CD4-positive, alpha-beta memory T cell (primary cell): Measurements from ENCODE around the gene TMEM190. TPM values are rescaled to one million over a fixed set of nuclear protein-coding genes. Genes with fewer than 3 reads are reported as not detected.

Experiments
- CTCF ChIA-PET: fragments of 350-600 bp; sonication (Branson Sonifier 250); formaldehyde crosslinking; loops from one replicate; lab custom pipeline; 2021; ENCODE audit warnings: inconsistent platforms; ENCODE audit not compliant: partially characterized antibody; lab: Charles Lee
- POLR2A ChIA-PET: fragments of 350-600 bp; sonication (Branson Sonifier 250); formaldehyde crosslinking; loops from one replicate; lab custom pipeline; 2021; ENCODE audit not compliant: partially characterized antibody; lab: Charles Lee
- DNase-seq, 5 donors: peaks; one replicate each; pipeline versions ENCODE4 v3.0.0 to v3.0.0-alpha.2; 2020 to 2022; ENCODE audit warnings: mixed read lengths in 1 of 5
- H3K27ac ChIP-seq: one replicate; pipeline ENCODE4 v1.7.0; 2013; ENCODE audit warnings: low read depth, low read length
- H3K27me3 ChIP-seq: 2 replicates; pipeline ENCODE4 v1.7.0; 2013; ENCODE audit warnings: mild to moderate bottlenecking, low read length, moderate library complexity; ENCODE audit not compliant: insufficient read depth
- H3K36me3 ChIP-seq: 2 replicates; pipeline ENCODE4 v1.7.0; 2013; ENCODE audit warnings: mild to moderate bottlenecking, low read length, moderate library complexity; ENCODE audit not compliant: insufficient read depth
- H3K4me1 ChIP-seq: 2 replicates; pipeline ENCODE4 v1.7.0; 2013; ENCODE audit warnings: mild to moderate bottlenecking, low read length, moderate library complexity; ENCODE audit not compliant: insufficient read depth
- H3K4me3 ChIP-seq, 2 donors: one replicate each; pipeline ENCODE4 v1.7.0; 2013; ENCODE audit warnings: low read length in 2 of 2, mild to moderate bottlenecking in 1 of 2
- H3K9me3 ChIP-seq, 2 donors: one replicate each; pipeline ENCODE4 v1.7.0; 2013; ENCODE audit warnings: low read length in 2 of 2, control low read depth in 1 of 2; ENCODE audit not compliant: control insufficient read depth in 1 of 2
- H3K27ac Mint-ChIP-seq, 7 donors: one replicate each; pipeline ENCODE4 v1.8.0; 2020 to 2021; ENCODE audit warnings: mixed read lengths in 7 of 7, mild to moderate bottlenecking in 6 of 7, inconsistent platforms in 3 of 7, moderate library complexity in 3 of 7
- H3K27me3 Mint-ChIP-seq, 2 donors: one replicate each; pipeline ENCODE4 v1.8.0; 2020 to 2021; ENCODE audit warnings: mixed read lengths in 2 of 2
- H3K36me3 Mint-ChIP-seq, 2 donors: one replicate each; pipeline ENCODE4 v1.8.0; 2020 to 2021; ENCODE audit warnings: mixed read lengths in 2 of 2, inconsistent platforms in 1 of 2, mild to moderate bottlenecking in 1 of 2
- H3K4me1 Mint-ChIP-seq, 4 donors: one replicate each; pipeline ENCODE4 v1.8.0; 2020 to 2021; ENCODE audit warnings: mixed read lengths in 4 of 4, mild to moderate bottlenecking in 1 of 4
- H3K4me3 Mint-ChIP-seq, 8 donors: one replicate each; pipeline ENCODE4 v1.8.0; 2020 to 2021; ENCODE audit warnings: mixed read lengths in 8 of 8, mild to moderate bottlenecking in 7 of 8, moderate library complexity in 6 of 8, inconsistent platforms in 3 of 8
- H3K9me3 Mint-ChIP-seq, 8 donors: one replicate each; pipeline ENCODE4 v1.8.0; 2020 to 2021; ENCODE audit warnings: mixed read lengths in 8 of 8, mild to moderate bottlenecking in 5 of 8, inconsistent platforms in 3 of 8, moderate library complexity in 1 of 8
- intact Hi-C: fragments of 100-400 bp; cut with micrococcal nuclease; formaldehyde crosslinking; loops from one replicate; pipeline ENCODE4 v1.15.1; 2023
- polyA plus RNA-seq, 2 donors: library from polyadenylated mRNA; unstranded; fragments of 300-500 nt; fragmentation: Illumina TruSeq; gene quantifications; one replicate each; pipeline ENCODE4 v1.2.3, GENCODE V29; 2021
- total RNA-seq, 2 experiments: library from RNA; stranded (reverse); gene quantifications; one replicate each; pipeline ENCODE4 v1.2.3, GENCODE V29; 2021

The TMEM190 gene
- total and polyA plus RNA-seq, 4 experiments from 2014 or later, result not detected

DNA sequence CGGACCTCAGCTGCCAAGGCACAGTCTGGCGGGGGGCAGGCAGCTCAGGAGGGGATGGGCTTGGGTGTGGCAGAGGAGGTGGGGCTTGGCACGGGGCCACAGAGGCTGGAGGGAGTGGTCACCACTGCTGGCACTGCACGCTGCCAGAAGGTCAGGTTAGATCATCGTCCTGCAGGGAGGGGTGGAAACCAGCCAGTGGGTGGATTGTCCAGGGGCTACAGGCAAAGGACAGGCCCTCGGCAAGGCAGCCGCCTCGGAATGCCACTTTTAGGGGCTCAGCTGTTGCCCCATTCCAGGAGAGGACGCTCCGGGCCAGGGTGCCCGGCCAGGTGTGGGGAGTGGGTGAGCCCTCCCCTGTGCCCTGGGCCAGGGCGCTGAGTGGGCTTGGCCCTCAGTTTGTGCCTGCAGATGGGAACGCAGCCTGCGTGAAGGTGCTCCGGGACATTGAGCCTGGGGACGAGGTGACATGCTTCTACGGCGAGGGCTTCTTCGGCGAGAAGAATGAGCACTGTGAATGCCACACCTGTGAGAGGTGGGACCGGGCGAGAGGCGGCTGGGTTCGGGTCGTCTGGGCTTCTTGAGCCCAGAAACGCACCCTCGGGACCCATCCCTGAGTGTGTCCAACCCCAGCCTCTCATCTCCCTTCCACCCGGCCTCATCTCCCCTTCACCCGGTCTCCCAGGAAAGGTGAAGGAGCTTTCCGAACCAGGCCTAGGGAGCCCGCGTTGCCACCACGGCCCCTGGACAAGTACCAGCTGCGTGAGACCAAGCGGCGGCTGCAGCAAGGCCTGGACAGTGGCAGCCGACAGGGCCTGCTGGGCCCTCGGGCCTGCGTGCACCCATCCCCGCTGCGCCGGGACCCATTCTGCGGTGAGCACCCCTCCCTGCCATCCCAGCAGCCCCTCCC is 30.6 kb upstream of the TMEM190 start:
- Mint-ChIP-seq H3K27ac (no peak overlapping the region), H3K4me1 (peaks cover 2 to 9% (median 4%) of the 10 kb centered on the region in 4 donors), H3K36me3 (peaks cover 4 to 7% of the 10 kb centered on the region in 2 donors), H3K4me3 (no peak overlapping the region), H3K9me3 (no peaks in the 10 kb centered on the region), H3K27me3 (peaks cover 1 to 5% of the 10 kb centered on the region in 2 donors)
- H3K27ac ChIP-seq, result no peak overlapping the region
- intact Hi-C loops, result no loop called here
- H3K4me3 ChIP-seq, result no peak overlapping the region
- ChIA-PET POLR2A (no interaction called here), CTCF (no interaction called here)
- H3K36me3 ChIP-seq, result peaks cover 3% of the 10 kb centered on the region
- H3K9me3 ChIP-seq, result no peaks in the 10 kb centered on the region
- H3K4me1 ChIP-seq, result peaks cover 7% of the 10 kb centered on the region
- no peak for DNase-seq
- H3K27me3 ChIP-seq, result peaks cover 4% of the 10 kb centered on the region

DNA sequence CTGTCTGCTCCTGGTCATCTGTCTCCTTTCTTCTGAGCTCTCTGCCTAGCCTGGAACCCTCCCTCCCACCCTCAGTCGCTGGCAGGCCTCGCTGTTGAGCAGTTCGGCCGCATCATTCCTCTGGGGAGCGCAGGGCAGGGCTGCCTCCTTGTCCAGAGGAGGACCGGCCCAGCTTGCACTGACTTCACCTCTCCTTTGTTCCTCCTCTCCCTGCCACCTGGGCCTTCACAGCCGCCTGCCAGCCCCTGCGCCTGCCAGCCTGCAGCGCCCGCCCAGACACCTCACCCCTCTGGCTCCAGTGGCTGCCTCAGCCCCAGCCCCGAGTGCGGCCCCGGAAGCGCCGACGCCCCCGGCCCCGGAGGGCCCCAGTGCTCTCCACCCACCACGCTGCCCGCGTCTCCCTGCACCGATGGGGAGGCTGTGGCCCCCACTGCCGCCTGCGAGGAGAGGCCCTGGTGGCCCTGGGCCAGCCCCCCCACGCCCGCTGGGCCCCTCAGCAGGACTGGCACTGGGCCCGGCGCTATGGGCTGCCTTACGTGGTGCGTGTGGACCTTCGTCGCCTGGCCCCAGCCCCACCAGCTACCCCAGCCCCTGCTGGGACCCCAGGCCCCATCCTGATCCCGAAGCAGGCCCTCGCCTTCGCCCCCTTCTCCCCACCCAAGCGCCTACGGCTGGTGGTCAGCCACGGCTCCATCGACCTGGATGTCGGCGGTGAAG is 29.7 kb upstream of the TMEM190 start:
- H3K4me1 Mint-ChIP-seq, result peaks cover 0 to 8% (median 0%) of the 10 kb centered on the region in 4 donors
- H3K27ac ChIP-seq, result no peak overlapping the region
- peaks cover 7% of the 10 kb centered on the region for H3K27me3 ChIP-seq
- H3K4me3 Mint-ChIP-seq, result no peak overlapping the region
- H3K27ac Mint-ChIP-seq, result no peak overlapping the region
- ChIA-PET POLR2A (interaction anchor here (1.8 to 3.1 kb wide), 2 partner anchors 8 to 60 kb away, joined by 3 to 10 read pairs; partner anchors contain the start of gene KMT5C), CTCF (interaction anchor here (1.0 kb wide), 1 partner anchor 8 kb away, joined by 3 read pairs; no protein-coding TSS in a partner anchor)
- peaks cover 9 to 13% of the 10 kb centered on the region in 2 donors for H3K27me3 Mint-ChIP-seq
- no peaks in the 10 kb centered on the region for H3K9me3 Mint-ChIP-seq
- no peak for DNase-seq
- peaks cover 3% of the 10 kb centered on the region for H3K36me3 ChIP-seq
- H3K4me1 ChIP-seq, result no peaks in the 10 kb centered on the region
- H3K9me3 ChIP-seq, result no peaks in the 10 kb centered on the region
- H3K4me3 ChIP-seq, result no peak overlapping the region
- intact Hi-C loops, result no loop called here
- H3K36me3 Mint-ChIP-seq, result peaks cover 4 to 7% of the 10 kb centered on the region in 2 donors

DNA sequence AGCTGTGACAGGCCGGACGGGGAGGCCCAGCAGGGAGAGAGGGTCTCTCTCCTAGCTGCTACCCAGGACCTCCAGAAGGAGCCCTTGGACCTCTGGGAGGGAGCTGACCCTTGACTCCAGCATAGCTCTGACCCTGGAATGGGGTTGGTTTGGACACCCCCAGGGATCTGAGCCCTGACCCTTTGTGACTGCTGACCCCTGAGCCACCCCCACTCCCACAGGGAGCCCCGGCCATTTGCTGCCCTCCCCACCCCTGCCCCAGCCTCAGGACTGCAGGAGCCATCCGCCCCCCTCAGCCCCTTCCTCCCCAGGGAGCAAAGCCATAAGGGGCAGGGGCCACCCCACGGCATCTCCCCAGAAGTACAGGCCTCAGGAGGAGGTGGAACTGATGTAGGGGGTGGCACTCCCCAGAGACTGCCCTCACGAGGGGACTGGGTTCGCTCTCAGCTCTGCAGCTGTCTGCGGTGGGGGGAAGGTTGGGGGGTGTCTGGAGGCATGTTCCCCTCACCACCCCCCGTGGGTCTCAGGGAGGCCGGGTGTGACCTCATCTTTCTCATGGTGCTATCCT is 29.1 kb upstream of the TMEM190 start:
- H3K27ac Mint-ChIP-seq, result peak overlapping the region in 2 of 7 donors; percentile 70 to 75
- H3K9me3 Mint-ChIP-seq, result no peaks in the 10 kb centered on the region
- intact Hi-C loops, result no loop called here
- H3K4me1 Mint-ChIP-seq, result peaks cover 0 to 15% (median under 1%) of the 10 kb centered on the region in 4 donors
- Histone ChIP-seq H3K4me3 (no peak overlapping the region), H3K4me1 (no peaks in the 10 kb centered on the region), H3K36me3 (peaks cover 3% of the 10 kb centered on the region), H3K9me3 (no peaks in the 10 kb centered on the region), H3K27me3 (peaks cover 14% of the 10 kb centered on the region), H3K27ac (no peak overlapping the region)
- ChIA-PET POLR2A (interaction anchor here (1.8 to 3.1 kb wide), 2 partner anchors 8 to 59 kb away, joined by 3 to 10 read pairs; partner anchors contain the start of gene KMT5C), CTCF (interaction anchor here (1.0 kb wide), 1 partner anchor 8 kb away, joined by 3 read pairs; no protein-coding TSS in a partner anchor)
- DNase-seq, result no peak
- H3K36me3 Mint-ChIP-seq, result peaks cover 4 to 7% of the 10 kb centered on the region in 2 donors
- H3K4me3 Mint-ChIP-seq, result no peak overlapping the region
- peaks cover 13 to 20% of the 10 kb centered on the region in 2 donors for H3K27me3 Mint-ChIP-seq

DNA sequence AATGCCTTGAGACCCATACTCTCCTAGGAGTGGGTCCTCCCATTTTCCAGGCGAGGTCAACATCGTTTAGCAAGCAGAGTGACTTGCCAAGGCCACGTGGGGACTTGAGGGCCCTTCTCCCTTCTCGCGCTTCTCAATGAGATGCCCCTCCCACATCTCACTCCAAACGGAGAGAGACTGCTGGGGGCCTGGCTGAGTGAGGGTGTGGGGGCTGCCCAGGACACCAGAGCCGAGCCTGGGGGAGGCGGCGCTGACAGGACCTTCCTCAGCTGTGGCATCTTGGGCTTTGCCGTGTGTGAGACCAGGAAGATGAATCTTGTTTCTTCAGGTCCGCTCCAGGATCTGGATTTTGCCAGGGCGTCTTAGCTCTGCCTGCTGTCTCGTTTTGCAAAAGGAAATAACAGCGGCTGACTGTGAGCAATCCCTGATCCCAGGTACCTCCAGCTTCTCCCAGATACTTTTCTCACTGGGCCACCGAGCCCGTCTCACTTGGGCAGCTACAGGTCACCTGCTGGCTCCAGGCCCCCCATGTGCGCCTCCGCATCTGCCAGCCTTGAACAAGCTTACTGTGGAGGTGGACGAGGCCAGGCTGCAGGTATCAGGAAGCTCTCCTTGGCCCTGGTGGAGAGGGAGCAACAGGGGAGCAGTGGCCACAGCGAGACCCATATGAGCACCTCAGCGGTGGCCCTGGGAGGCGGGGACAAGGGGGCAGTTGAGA is 28.1 kb upstream of the TMEM190 start:
- CTCF ChIA-PET, result interaction anchor here (0.7 to 1.8 kb wide), 2 partner anchors 9 to 131 kb away, joined by 3 to 7 read pairs; partner anchors contain the start of gene KMT5C
- intact Hi-C loops, result no loop called here

GRCh38 chr19:55350620-55351315 is 25.9 kb upstream of the TMEM190 start:
- CTCF ChIA-PET, result interaction anchor here (1.8 kb wide), 1 partner anchor 12 kb away, joined by 7 read pairs; the partner anchor contains the start of gene KMT5C
- Histone ChIP-seq H3K27ac (no peak overlapping the region), H3K9me3 (no peaks in the 10 kb centered on the region), H3K4me3 (no peak overlapping the region), H3K4me1 (peaks cover 18% of the 10 kb centered on the region), H3K27me3 (peaks cover 26% of the 10 kb centered on the region), H3K36me3 (no peaks in the 10 kb centered on the region)
- H3K36me3 Mint-ChIP-seq, result no peaks in the 10 kb centered on the region
- peak overlapping the region in 2 of 7 donors; percentile 47 to 53 for H3K27ac Mint-ChIP-seq
- H3K27me3 Mint-ChIP-seq, result peaks cover 24 to 39% of the 10 kb centered on the region in 2 donors
- POLR2A ChIA-PET, result interaction anchor here (0.9 to 1.6 kb wide), 2 partner anchors 12 to 68 kb away, joined by 3 to 7 read pairs; partner anchors contain the start of gene KMT5C
- intact Hi-C loops, result no loop called here
- H3K4me3 Mint-ChIP-seq, result peak overlapping the region in 1 of 8 donors; percentile 69
- H3K9me3 Mint-ChIP-seq, result no peaks in the 10 kb centered on the region
- no peak for DNase-seq
- H3K4me1 Mint-ChIP-seq, result peaks cover 4 to 33% (median 8%) of the 10 kb centered on the region in 4 donors

More for the DNA sequence above, 28.1 kb upstream of the TMEM190 start:
- POLR2A ChIA-PET, result interaction anchor here (1.1 to 3.1 kb wide), 3 partner anchors 9 to 59 kb away, joined by 3 to 10 read pairs (median 3); partner anchors contain the start of genes KMT5C and TMEM238
- no peak overlapping the region for H3K4me3 ChIP-seq
- H3K36me3 Mint-ChIP-seq, result peaks cover 0 to 7% of the 10 kb centered on the region in 2 donors
- no peaks in the 10 kb centered on the region for H3K9me3 ChIP-seq
- no peak overlapping the region for H3K27ac ChIP-seq
- peaks cover 8% of the 10 kb centered on the region for H3K4me1 ChIP-seq
- DNase-seq, result no peak
- H3K27me3 ChIP-seq, result peaks cover 23% of the 10 kb centered on the region
- H3K36me3 ChIP-seq, result no peaks in the 10 kb centered on the region
- no peak overlapping the region for H3K4me3 Mint-ChIP-seq
- H3K9me3 Mint-ChIP-seq, result no peaks in the 10 kb centered on the region
- H3K4me1 Mint-ChIP-seq, result peaks cover 2 to 24% (median 6%) of the 10 kb centered on the region in 4 donors
- H3K27me3 Mint-ChIP-seq, result peaks cover 20 to 29% of the 10 kb centered on the region in 2 donors
- H3K27ac Mint-ChIP-seq, result no peak overlapping the region

DNA sequence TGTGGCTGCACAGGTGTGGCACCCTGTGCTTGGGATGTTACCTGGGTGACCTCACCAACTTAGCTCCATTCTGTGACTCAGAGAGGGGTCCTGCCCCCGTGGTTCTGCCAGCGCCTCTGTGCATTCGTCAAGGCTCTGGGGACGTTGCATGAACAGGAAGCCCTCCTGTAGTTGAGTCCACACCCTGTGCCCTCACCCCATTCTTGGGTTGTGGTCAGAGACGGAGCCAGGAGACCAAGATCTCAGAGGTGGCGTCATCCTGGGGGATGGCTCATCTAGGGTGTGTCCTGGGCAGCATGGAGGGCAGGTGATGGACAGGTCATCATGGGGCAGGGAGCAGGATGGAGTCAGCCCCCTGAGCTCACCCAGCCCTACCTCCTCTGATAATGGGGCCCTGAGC is 24.6 kb upstream of the TMEM190 start:
- intact Hi-C loops, result no loop called here
- peak in 1 of 5 donors; percentile 25 for DNase-seq
- POLR2A ChIA-PET, result interaction anchor here (0.9 to 2.9 kb wide), 2 partner anchors 13 to 28 kb away, joined by 3 to 15 read pairs; partner anchors contain the start of gene KMT5C
- Mint-ChIP-seq H3K27me3 (peaks cover 25 to 41% of the 10 kb centered on the region in 2 donors), H3K4me1 (peaks cover 4 to 33% (median 8%) of the 10 kb centered on the region in 4 donors), H3K27ac (peak overlapping the region in 1 of 7 donors; percentile 38), H3K36me3 (no peaks in the 10 kb centered on the region), H3K9me3 (no peaks in the 10 kb centered on the region), H3K4me3 (peak overlapping the region in 1 of 8 donors; percentile 84)
- no peaks in the 10 kb centered on the region for H3K9me3 ChIP-seq
- no peak overlapping the region for H3K27ac ChIP-seq
- peaks cover 18% of the 10 kb centered on the region for H3K4me1 ChIP-seq
- no peak overlapping the region for H3K4me3 ChIP-seq
- no peaks in the 10 kb centered on the region for H3K36me3 ChIP-seq
- CTCF ChIA-PET, result interaction anchor here (1.7 kb wide), 1 partner anchor 51 kb away, joined by 5 read pairs; no protein-coding TSS in a partner anchor
- peaks cover 26% of the 10 kb centered on the region for H3K27me3 ChIP-seq
